K562 (cell line): ENCODE data around the gene POLR1A. TPM values are rescaled to one million over a fixed set of nuclear protein-coding genes. Genes with fewer than 3 reads are reported as not detected.

Experiments used
- ATAC-seq: fragments of 200-7000 bp; cut with Tn5 transposase; 3 replicates; pipeline ENCODE4 v1.9.1; 2020; ENCODE audit warnings: moderate library complexity
- BruUV-seq: library from RNA; stranded (reverse); fragments of 400-500 nt; replicated peaks from 2 replicates; lab custom pipeline; 2021; lab: Mats Ljungman, UMichigan
- CTCF ChIA-PET: fragments of 300-600 bp; formaldehyde crosslinking; extraction: SDS; loops from one replicate; lab custom pipeline; 2021; ENCODE audit warnings: low intra/inter-chr PET ratio; lab: Yijun Ruan, JAX
- POLR2A ChIA-PET: fragments of 300-600, 350-650 bp; sonication (Branson Sonifier 250); formaldehyde crosslinking; extraction: SDS; loops from one replicate; lab custom pipeline; 2021; ENCODE audit warnings: antibody characterized with exemption, inconsistent platforms; lab: Yijun Ruan, JAX
- DNase-seq, 4 experiments: peaks; one replicate each; pipeline versions ENCODE4 v3.0.0 to v3.0.0-alpha.2; 2011 to 2018; ENCODE audit warnings: low spot score in 3 of 4, mixed read lengths in 3 of 4; ENCODE audit errors: extremely low read depth in 1 of 4
- FAIRE-seq: peaks from 2 replicates; lab custom pipeline; 2011; peaks lifted over from hg19 to GRCh38; lab: Jason Lieb, UNC
- H2AFZ ChIP-seq: 2 replicates; pipeline ENCODE4 v1.6.0; 2011; ENCODE audit warnings: low read depth, low read length, control low read depth, inconsistent platforms
- H3K27ac ChIP-seq: fragments of 200-600 bp; 3 replicates; pipeline ENCODE4 v1.8.0; 2011; ENCODE audit warnings: low read depth, mild to moderate bottlenecking, control low read depth, inconsistent platforms, low read length, moderate library complexity, mixed read lengths; ENCODE audit errors: extremely low read depth
- H3K27me3 ChIP-seq, 2 experiments: fragments of 300-600 bp in 1 of 2; 2 replicates in 1 of 2; 3 replicates in 1 of 2; pipeline versions ENCODE4 v1.6.0 to v1.8.0; 2011; ENCODE audit warnings: inconsistent platforms in 2 of 2, low read length in 2 of 2, mild to moderate bottlenecking in 1 of 2, mixed read lengths in 1 of 2, moderate library complexity in 1 of 2; ENCODE audit not compliant: control insufficient read depth in 2 of 2, insufficient read depth in 2 of 2
- H3K36me3 ChIP-seq: fragments of 300-600 bp; 3 replicates; pipeline ENCODE4 v1.8.0; 2011; ENCODE audit warnings: mild to moderate bottlenecking, low read length, inconsistent platforms; ENCODE audit not compliant: control insufficient read depth, insufficient read depth
- H3K4me1 ChIP-seq, 2 experiments: fragments of 200-600 bp in 1 of 2; replicated peaks in 1 of 2; 2 replicates in 1 of 2; 3 replicates in 1 of 2; pipeline versions ENCODE4 v1.5.1 to v1.8.0; 2011; ENCODE audit warnings: inconsistent platforms in 2 of 2, low read length in 2 of 2, mild to moderate bottlenecking in 1 of 2, mixed read lengths in 1 of 2, moderate library complexity in 1 of 2; ENCODE audit not compliant: control insufficient read depth in 2 of 2, insufficient read depth in 2 of 2
- H3K4me2 ChIP-seq: 2 replicates; pipeline ENCODE4 v1.6.1; 2011; ENCODE audit warnings: low read length, control low read depth, inconsistent platforms, mixed read lengths; ENCODE audit not compliant: insufficient read depth
- H3K4me3 ChIP-seq: fragments of 200-600 bp; sonication (generic), shearing (Covaris generic); 2 replicates; pipeline ENCODE4 v1.5.1; 2016; ENCODE audit warnings: control low read depth, inconsistent platforms
- H3K79me2 ChIP-seq: fragments of 200-600 bp; 3 replicates; pipeline ENCODE4 v1.8.0; 2011; ENCODE audit warnings: low read length, inconsistent platforms; ENCODE audit not compliant: control insufficient read depth, insufficient read depth
- H3K9ac ChIP-seq, 2 experiments: 2 replicates each; pipeline versions ENCODE4 v1.6.0 to v1.6.1; 2011; ENCODE audit warnings: low read depth in 2 of 2, low read length in 2 of 2, control low read depth in 1 of 2, inconsistent platforms in 1 of 2, mild to moderate bottlenecking in 1 of 2, mixed read lengths in 1 of 2; ENCODE audit not compliant: insufficient read depth in 1 of 2
- H3K9me1 ChIP-seq: one replicate; pipeline ENCODE4 v1.6.0; 2011; ENCODE audit warnings: inconsistent platforms, mild to moderate bottlenecking, low read length, moderate library complexity; ENCODE audit not compliant: control insufficient read depth, insufficient read depth
- H3K9me3 ChIP-seq: replicated peaks from 2 replicates; pipeline ENCODE4 v1.5.1; 2011; ENCODE audit warnings: low read depth, low read length, inconsistent platforms; ENCODE audit not compliant: control insufficient read depth, insufficient read depth
- H4K20me1 ChIP-seq: replicated peaks from 2 replicates; pipeline ENCODE4 v1.6.1; 2011; ENCODE audit warnings: low read length, inconsistent platforms, mixed read lengths; ENCODE audit not compliant: control insufficient read depth, insufficient read depth
- ATF4 ChIP-seq: fragments of 450-650 bp; formaldehyde crosslinking; IDR thresholded peaks from 2 replicates; pipeline ENCODE4 v1.4.0; 2022; ENCODE audit warnings: mild to moderate bottlenecking, moderate library complexity
- CHD4 ChIP-seq: fragments of 200-600 bp; sonication (generic); IDR thresholded peaks from 3 replicates; pipeline ENCODE4 v1.6.1; 2012; ENCODE audit warnings: low read depth, mild to moderate bottlenecking, mixed read lengths, low read length, inconsistent platforms; ENCODE audit not compliant: insufficient read depth, insufficient replicate concordance, poor library complexity, severe bottlenecking
- CREB1 ChIP-seq, 2 experiments: sonication (generic) in 1 of 2; formaldehyde crosslinking in 1 of 2; IDR thresholded peaks; 2 replicates each; pipeline versions ENCODE4 v1.6.1 to v1.8.0; 2012 to 2022; ENCODE audit warnings: inconsistent platforms in 1 of 2, mild to moderate bottlenecking in 1 of 2, missing genetic modification reagents in 1 of 2, moderate library complexity in 1 of 2
- KLF13 ChIP-seq: fragments of 450-650 bp; IDR thresholded peaks from 2 replicates; pipeline ENCODE4 v1.6.1; 2016; ENCODE audit warnings: missing genetic modification characterization, low read depth, mild to moderate bottlenecking, missing compliant biosample characterization, moderate library complexity, borderline replicate concordance
- MAZ ChIP-seq, 2 experiments: fragments of 450-650 bp in 1 of 2; sonication (generic) in 1 of 2; formaldehyde crosslinking; IDR thresholded peaks in 1 of 2; conservative IDR thresholded peaks in 1 of 2; 2 replicates each; pipeline versions ENCODE4 v1.4.0 to v1.5.0; 2020; ENCODE audit warnings: mild to moderate bottlenecking in 1 of 2, missing genetic modification reagents in 1 of 2
- MLLT1 ChIP-seq, 2 experiments: fragments of 450-650 bp; IDR thresholded peaks; 2 replicates each; pipeline ENCODE4 v1.6.1; 2016
- MTA3 ChIP-seq: fragments of 450-650 bp; formaldehyde crosslinking; IDR thresholded peaks from 2 replicates; pipeline ENCODE4 v1.6.1; 2017; ENCODE audit warnings: mild to moderate bottlenecking, borderline replicate concordance
- SNIP1 ChIP-seq: fragments of 450-650 bp; IDR thresholded peaks from 2 replicates; pipeline ENCODE4 v1.7.1; 2017; ENCODE audit warnings: low read depth, mild to moderate bottlenecking
- SPI1 ChIP-seq: IDR thresholded peaks from 2 replicates; pipeline ENCODE4 v1.6.1; 2011; ENCODE audit warnings: low read depth, low read length, control low read depth, borderline replicate concordance
- ZNF584 ChIP-seq: fragments of 200-800 bp; sonication (Bioruptor generic); IDR thresholded peaks from 2 replicates; pipeline ENCODE4 v1.6.1; 2016; ENCODE audit warnings: low read depth, mild to moderate bottlenecking, missing genetic modification characterization, missing compliant biosample characterization
- ZSCAN32 ChIP-seq: fragments of 450-650 bp; formaldehyde crosslinking; IDR thresholded peaks from 2 replicates; pipeline ENCODE4 v1.4.0; 2020; ENCODE audit warnings: mild to moderate bottlenecking, moderate library complexity
- WGBS: fragments of 100-300 bp; shearing (Covaris generic); methylation state at CpG from one replicate; pipeline ENCODE4 v1.1.6; 2016; ENCODE audit warnings: low coverage, mixed read lengths; ENCODE audit not compliant: insufficient coverage; ENCODE audit errors: missing lambda C conversion rate; 5-methylcytosine and 5-hydroxymethylcytosine counted together
- in situ Hi-C: fragments of 300-500 bp; cut with MboI; formaldehyde crosslinking; loops from 4 replicates; pipeline ENCODE4 v1.15.0; 2018; ENCODE audit warnings: inconsistent platforms, mixed read lengths
- intact Hi-C: fragments of 100-400 bp; cut with micrococcal nuclease; formaldehyde crosslinking; loops from 2 replicates; pipeline ENCODE4 v1.14.2; 2022
- polyA plus RNA-seq, 8 experiments: library from polyadenylated mRNA; depleted of rRNA in 4 of 8; stranded (reverse) in 5 of 8; unstranded in 3 of 8; fragments of >200 nt; fragmentation: Nextera tagmentation in 2 of 8; fragmentation: Illumina TruSeq in 1 of 8; extraction: Ambion mirVana in 2 of 8; extraction: Trizol in 1 of 8; gene quantifications; 2 replicates each; pipeline versions ENCODE4 v1.2.1 to v1.2.3, GENCODE V29; 2011 to 2014; ENCODE audit warnings: inconsistent platforms in 1 of 8, missing spikeins in 1 of 8
- total RNA-seq, 7 experiments: library from RNA; depleted of rRNA in 6 of 7; stranded (reverse); fragments of >200 nt in 6 of 7; fragmentation: Illumina TruSeq in 2 of 7; extraction: Trizol in 2 of 7; gene quantifications; 2 replicates each; pipeline versions ENCODE4 v1.2.1 to v1.2.3, GENCODE V29; 2011 to 2021; ENCODE audit warnings: low replicate concordance in 1 of 7
- TF ChIP-seq, protein P1 (sequence below): fragments of 200-800 bp; sonication (Bioruptor generic); IDR thresholded peaks from 2 replicates; pipeline ENCODE4 v1.6.1; 2017; ENCODE audit warnings: missing genetic modification characterization, missing compliant biosample characterization
- TF ChIP-seq, protein P2 (sequence below): IDR thresholded peaks from 2 replicates; pipeline ENCODE4 v1.6.1; 2012; ENCODE audit warnings: low read depth, low read length, improper control_type of control experiment, borderline replicate concordance

POLR1A gene
- total and polyA plus RNA-seq, 9 of the 15 experiments (the other 6 are each of a cell fraction or from before 2014, with no cell fraction given) = 3.0 to 72.1 (median 21.8) TPM

DNA sequence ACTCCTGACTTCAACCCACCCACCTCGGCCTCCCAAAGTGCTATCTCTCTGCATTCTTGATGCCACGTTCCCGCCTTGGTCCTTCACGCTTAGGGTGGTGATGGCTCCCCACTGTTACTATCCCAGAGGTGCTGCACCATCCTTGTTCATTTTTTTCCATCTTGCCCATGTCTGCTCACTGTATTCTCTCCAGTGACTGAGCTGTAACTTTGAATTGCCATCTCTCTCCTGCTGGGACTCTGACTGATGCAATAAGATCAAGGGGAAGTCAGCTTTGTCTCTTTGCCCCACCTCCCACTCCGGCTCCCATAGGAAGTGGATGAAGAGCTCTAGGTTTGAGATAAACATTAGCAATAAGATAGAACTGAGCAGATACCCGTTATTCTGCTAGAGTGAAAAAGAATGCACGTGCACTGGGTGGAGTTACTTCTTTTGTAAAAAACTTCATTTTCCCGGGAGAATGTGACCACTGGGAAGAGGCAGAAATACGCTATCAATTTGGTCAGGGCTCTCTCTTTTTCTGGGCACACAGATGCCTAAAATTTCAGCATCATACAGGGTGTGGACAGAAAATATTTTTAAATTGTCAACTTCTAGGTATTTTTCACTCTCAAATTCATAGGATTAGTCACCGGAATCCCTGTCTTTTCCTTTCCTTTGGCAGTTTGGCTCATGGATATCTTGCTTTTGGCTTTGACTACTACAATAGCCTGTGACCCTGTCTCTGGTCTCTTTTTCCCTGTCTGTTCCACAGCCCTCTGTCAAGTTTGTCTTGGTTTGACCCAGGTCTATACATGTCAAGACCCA lies 105.4 kb downstream of the POLR1A start:
- in situ Hi-C loops = no loop called here
- ATAC-seq (peak; percentile 34), DNase-seq (peak in 2 of 4 experiments; percentile 37 to 70), FAIRE-seq (no peak)
- Histone ChIP-seq H4K20me1 (no peaks in the 10 kb centered on the region), H3K9ac (peak overlapping the region; percentile 4 to 36; a peak in 3 of 4 replicates), H3K9me3 (no peaks in the 10 kb centered on the region), H2AFZ (peak overlapping the region; percentile 73), H3K4me1 (peaks cover 63 to 84% of the 10 kb centered on the region in 2 experiments), H3K27ac (peak overlapping the region; percentile 50), H3K79me2 (no peaks in the 10 kb centered on the region), H3K9me1 (no peaks in the 10 kb centered on the region), H3K4me3 (no peak overlapping the region), H3K4me2 (peak overlapping the region; percentile 27; the same call in 1 of the 2 replicates), H3K36me3 (no peaks in the 10 kb centered on the region), H3K27me3 (no peaks in the 10 kb centered on the region)
- 30% methylated on average over 9 of the region's 10 CpGs for WGBS
- BruUV-seq = no TSS peak
- POLR2A ChIA-PET = interaction anchor here (0.7 to 2.3 kb wide), 2 partner anchors 11 kb away, joined by 4 to 15 read pairs; no protein-coding TSS in a partner anchor
- intact Hi-C loops = loop anchor here (2.0 to 5.0 kb wide), 2 partner anchors 48 to 66 kb away; no protein-coding TSS in a partner anchor
- CTCF ChIA-PET = no interaction called here
- TF ChIP-seq, protein P1, sequence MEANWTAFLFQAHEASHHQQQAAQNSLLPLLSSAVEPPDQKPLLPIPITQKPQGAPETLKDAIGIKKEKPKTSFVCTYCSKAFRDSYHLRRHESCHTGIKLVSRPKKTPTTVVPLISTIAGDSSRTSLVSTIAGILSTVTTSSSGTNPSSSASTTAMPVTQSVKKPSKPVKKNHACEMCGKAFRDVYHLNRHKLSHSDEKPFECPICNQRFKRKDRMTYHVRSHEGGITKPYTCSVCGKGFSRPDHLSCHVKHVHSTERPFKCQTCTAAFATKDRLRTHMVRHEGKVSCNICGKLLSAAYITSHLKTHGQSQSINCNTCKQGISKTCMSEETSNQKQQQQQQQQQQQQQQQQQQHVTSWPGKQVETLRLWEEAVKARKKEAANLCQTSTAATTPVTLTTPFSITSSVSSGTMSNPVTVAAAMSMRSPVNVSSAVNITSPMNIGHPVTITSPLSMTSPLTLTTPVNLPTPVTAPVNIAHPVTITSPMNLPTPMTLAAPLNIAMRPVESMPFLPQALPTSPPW (CRISPR knock-in tag) = peak; percentile 40
- no peak for TF ChIP-seq MLLT1 (IDR thresholded peaks at IDR 0.05)
- TF ChIP-seq, protein P2, sequence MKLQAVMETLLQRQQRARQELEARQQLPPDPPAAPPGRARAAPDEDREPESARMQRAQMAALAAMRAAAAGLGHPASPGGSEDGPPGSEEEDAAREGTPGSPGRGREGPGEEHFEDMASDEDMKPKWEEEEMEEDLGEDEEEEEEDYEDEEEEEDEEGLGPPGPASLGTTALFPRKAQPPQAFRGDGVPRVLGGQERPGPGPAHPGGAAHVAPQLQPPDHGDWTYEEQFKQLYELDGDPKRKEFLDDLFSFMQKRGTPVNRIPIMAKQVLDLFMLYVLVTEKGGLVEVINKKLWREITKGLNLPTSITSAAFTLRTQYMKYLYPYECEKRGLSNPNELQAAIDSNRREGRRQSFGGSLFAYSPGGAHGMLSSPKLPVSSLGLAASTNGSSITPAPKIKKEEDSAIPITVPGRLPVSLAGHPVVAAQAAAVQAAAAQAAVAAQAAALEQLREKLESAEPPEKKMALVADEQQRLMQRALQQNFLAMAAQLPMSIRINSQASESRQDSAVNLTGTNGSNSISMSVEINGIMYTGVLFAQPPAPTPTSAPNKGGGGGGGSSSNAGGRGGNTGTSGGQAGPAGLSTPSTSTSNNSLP = peak; percentile 22; the same call in 1 of the 2 replicates
- no peak for TF ChIP-seq CREB1 (IDR thresholded peaks at IDR 0.05)
- TF ChIP-seq CREB1 (CRISPR knock-in tag; IDR thresholded peaks at IDR 0.05) = no peak
- peak; percentile 44 for TF ChIP-seq CHD4
- TF ChIP-seq ZNF584 (CRISPR knock-in tag) = peak; percentile 39; the same call in 1 of the 2 replicates
- peak; percentile 66; the same call in 1 of the 2 replicates for TF ChIP-seq SPI1
- no peak for TF ChIP-seq KLF13
- TF ChIP-seq MTA3 = peak; percentile 35; the same call in 1 of the 2 replicates
- TF ChIP-seq SNIP1 = no peak
- peak in 1 of 2 experiments; percentile 37; a peak in 2 of 4 replicates for TF ChIP-seq MAZ (CRISPR knock-in tag; conservative IDR thresholded peaks at IDR 0.05 in 1 of 2, IDR thresholded peaks at IDR 0.05 in 1 of 2)
- 0 out of 2 replicates have a peak, but pooled peaks have one; percentile 76 for TF ChIP-seq ZSCAN32 (CRISPR knock-in tag)
- TF ChIP-seq ATF4 (CRISPR knock-in tag) = peak; percentile 96
